HepG2 (cell line): Measurements from ENCODE around the gene PTF1A. TPM values are rescaled to one million over a fixed set of nuclear protein-coding genes. Genes with fewer than 3 reads are reported as not detected.

Experiments used
- ARNT2 ChIP-seq: sonication (generic); formaldehyde crosslinking; IDR thresholded peaks from 2 replicates; pipeline ENCODE4 v1.8.0; 2022; ENCODE audit warnings: mild to moderate bottlenecking, low read depth, missing genetic modification reagents, moderate library complexity
- BORCS8-MEF2B ChIP-seq: sonication (generic); formaldehyde crosslinking; IDR thresholded peaks from 2 replicates; pipeline ENCODE4 v1.8.0; 2022; ENCODE audit warnings: mild to moderate bottlenecking, missing genetic modification reagents
- FOXM1 ChIP-seq: sonication (generic); formaldehyde crosslinking; IDR thresholded peaks from 2 replicates; pipeline ENCODE4 v1.5.0; 2020; ENCODE audit warnings: missing genetic modification reagents
- GATAD1 ChIP-seq: IDR thresholded peaks from 2 replicates; pipeline ENCODE4 v1.6.1; 2016; ENCODE audit warnings: missing genetic modification reagents, missing compliant biosample characterization
- MIXL1 ChIP-seq: IDR thresholded peaks from 2 replicates; pipeline ENCODE4 v1.6.1; 2016
- MTF1 ChIP-seq: sonication (generic); formaldehyde crosslinking; IDR thresholded peaks from 2 replicates; pipeline ENCODE4 v1.5.0; 2020; ENCODE audit warnings: missing genetic modification reagents
- PHF21A ChIP-seq: sonication (generic); formaldehyde crosslinking; IDR thresholded peaks from 2 replicates; pipeline ENCODE4 v1.5.0; 2020; ENCODE audit warnings: mild to moderate bottlenecking, missing genetic modification reagents
- RFXAP ChIP-seq: sonication (generic); formaldehyde crosslinking; IDR thresholded peaks from 2 replicates; pipeline ENCODE4 v1.4.0; 2020; ENCODE audit warnings: missing genetic modification reagents, borderline replicate concordance
- SMARCE1 ChIP-seq: fragments of 450-650 bp; IDR thresholded peaks from 2 replicates; pipeline ENCODE4 v1.6.1; 2017; ENCODE audit warnings: borderline replicate concordance
- SMC3 ChIP-seq: IDR thresholded peaks from 2 replicates; pipeline ENCODE4 v1.6.1; 2011; ENCODE audit warnings: low read length, improper control_type of control experiment
- TCF7L2 ChIP-seq: IDR thresholded peaks from 2 replicates; pipeline ENCODE4 v1.6.1; 2011; ENCODE audit warnings: mild to moderate bottlenecking, low read depth, low read length, moderate library complexity
- ZFP36 ChIP-seq: fragments of 150-350 bp; IDR thresholded peaks from 2 replicates; pipeline ENCODE4 v1.6.1; 2018; ENCODE audit warnings: borderline replicate concordance, low read length, low read depth; ENCODE audit not compliant: partially characterized antibody
- ZFP82 ChIP-seq: sonication (generic); formaldehyde crosslinking; IDR thresholded peaks from 2 replicates; pipeline ENCODE4 v1.5.1; 2020; ENCODE audit warnings: mild to moderate bottlenecking, missing genetic modification reagents, borderline replicate concordance
- ZNF331 ChIP-seq: sonication (generic); formaldehyde crosslinking; IDR thresholded peaks from 2 replicates; pipeline ENCODE4 v1.4.0; 2020; ENCODE audit warnings: missing genetic modification reagents
- ZNF350 ChIP-seq: sonication (generic); formaldehyde crosslinking; IDR thresholded peaks from 2 replicates; pipeline ENCODE4 v1.4.0; 2020; ENCODE audit warnings: mild to moderate bottlenecking, low read depth, missing genetic modification reagents, borderline replicate concordance
- ZNF558 ChIP-seq: sonication (generic); formaldehyde crosslinking; IDR thresholded peaks from 2 replicates; pipeline ENCODE4 v1.9.0; 2022; ENCODE audit warnings: mild to moderate bottlenecking, missing genetic modification reagents, borderline replicate concordance
- ZNF652 ChIP-seq: IDR thresholded peaks from 2 replicates; pipeline ENCODE4 v1.6.1; 2016; ENCODE audit warnings: low read depth, borderline replicate concordance
- polyA plus RNA-seq, 8 experiments: library from polyadenylated mRNA; depleted of rRNA in 3 of 8; stranded (reverse) in 7 of 8; unstranded in 1 of 8; fragments of >200 nt; fragmentation: Illumina TruSeq in 4 of 8; extraction: Trizol in 4 of 8; gene quantifications; 2 replicates each; pipeline versions ENCODE4 v1.2.1 to v1.2.3, GENCODE V29; 2011 to 2016; ENCODE audit warnings: low read depth in 4 of 8, missing spikeins in 1 of 8, mixed read lengths in 1 of 8; ENCODE audit not compliant: insufficient read depth in 1 of 8
- total RNA-seq, 5 experiments: library from RNA; depleted of rRNA; stranded (reverse); fragments of >200 nt; fragmentation: Illumina TruSeq; extraction: Trizol; gene quantifications; 2 replicates each; pipeline ENCODE4 v1.2.3, GENCODE V29; 2016; ENCODE audit warnings: low read depth in 1 of 5
- TF ChIP-seq, protein P1 (sequence below), 2 experiments: sonication (generic) in 1 of 2; formaldehyde crosslinking in 1 of 2; IDR thresholded peaks; 2 replicates each; pipeline versions ENCODE4 v1.4.0 to v1.6.1; 2016 to 2020; ENCODE audit warnings: borderline replicate concordance in 1 of 2, low read depth in 1 of 2, mild to moderate bottlenecking in 1 of 2, missing genetic modification reagents in 1 of 2
- TF ChIP-seq, protein P2 (sequence below): sonication (generic); formaldehyde crosslinking; IDR thresholded peaks from 2 replicates; pipeline ENCODE4; 2020; ENCODE audit warnings: missing genetic modification reagents, mild to moderate bottlenecking, borderline replicate concordance

Gene PTF1A
- total and polyA plus RNA-seq, 2 of the 13 experiments (the other 11 are each of a cell fraction or from before 2014, with no cell fraction given): not detected

DNA sequence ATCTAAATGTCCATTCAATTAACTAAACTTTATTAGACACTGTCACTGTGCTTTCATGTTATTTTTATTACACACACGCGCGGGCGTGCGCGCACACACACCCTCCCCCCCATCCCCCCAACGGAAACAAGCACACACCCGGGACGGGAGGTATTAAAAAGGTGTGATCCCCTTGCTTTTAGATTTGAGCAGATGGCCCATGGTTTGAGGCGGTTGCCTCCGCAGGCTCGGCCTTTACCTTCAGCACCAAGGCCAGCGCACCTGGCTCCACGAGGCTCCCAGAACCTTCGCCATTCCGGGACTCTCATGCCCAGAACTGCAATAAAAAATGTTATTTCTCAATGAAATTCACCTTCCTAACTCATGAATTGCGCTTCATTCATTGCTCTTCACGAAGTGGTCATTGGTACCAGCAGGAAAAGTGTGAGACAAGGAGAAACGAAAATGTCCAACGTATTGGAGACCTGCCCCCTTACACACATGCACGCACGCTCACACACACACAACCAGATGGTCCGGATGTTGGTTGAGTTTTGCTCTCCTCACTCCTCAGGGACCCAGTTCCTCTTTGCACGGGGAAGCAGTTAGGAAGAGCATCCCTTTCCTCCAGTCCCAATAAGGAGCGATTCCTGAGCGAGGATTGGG is 20.8 kb upstream of the PTF1A start (continued):
- TF ChIP-seq, protein P1, sequence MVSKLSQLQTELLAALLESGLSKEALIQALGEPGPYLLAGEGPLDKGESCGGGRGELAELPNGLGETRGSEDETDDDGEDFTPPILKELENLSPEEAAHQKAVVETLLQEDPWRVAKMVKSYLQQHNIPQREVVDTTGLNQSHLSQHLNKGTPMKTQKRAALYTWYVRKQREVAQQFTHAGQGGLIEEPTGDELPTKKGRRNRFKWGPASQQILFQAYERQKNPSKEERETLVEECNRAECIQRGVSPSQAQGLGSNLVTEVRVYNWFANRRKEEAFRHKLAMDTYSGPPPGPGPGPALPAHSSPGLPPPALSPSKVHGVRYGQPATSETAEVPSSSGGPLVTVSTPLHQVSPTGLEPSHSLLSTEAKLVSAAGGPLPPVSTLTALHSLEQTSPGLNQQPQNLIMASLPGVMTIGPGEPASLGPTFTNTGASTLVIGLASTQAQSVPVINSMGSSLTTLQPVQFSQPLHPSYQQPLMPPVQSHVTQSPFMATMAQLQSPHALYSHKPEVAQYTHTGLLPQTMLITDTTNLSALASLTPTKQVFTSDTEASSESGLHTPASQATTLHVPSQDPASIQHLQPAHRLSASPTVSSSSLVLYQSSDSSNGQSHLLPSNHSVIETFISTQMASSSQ (IDR thresholded peaks at IDR 0.05; ENCODE audit: low read depth): no peak
- TF ChIP-seq, protein P1 (CRISPR knock-in tag; IDR thresholded peaks at IDR 0.05; ENCODE audit: borderline replicate concordance): no peak
- TF ChIP-seq ZFP36 (no peak), ZNF652 (no peak), ARNT2 (0 out of 2 replicates have a peak, but pooled peaks have one; percentile 32), FOXM1 (no peak), RFXAP (CRISPR knock-in tag) (no peak), MIXL1 (CRISPR knock-in tag) (0 out of 2 replicates have a peak, but pooled peaks have one; percentile 28), ZFP82 (CRISPR knock-in tag) (no peak), PHF21A (no peak), GATAD1 (CRISPR knock-in tag) (no peak), ZNF558 (peak; percentile 54; the same call in 1 of the 2 replicates), SMC3 (no peak), ZNF350 (no peak), ZNF331 (CRISPR knock-in tag) (0 out of 2 replicates have a peak, but pooled peaks have one; percentile 45), BORCS8-MEF2B (CRISPR knock-in tag) (no peak; the same call in 1 of the 2 replicates), MTF1 (0 out of 2 replicates have a peak, but pooled peaks have one; percentile 56), SMARCE1 (no peak), TCF7L2 (no peak)
- TF ChIP-seq, protein P2, sequence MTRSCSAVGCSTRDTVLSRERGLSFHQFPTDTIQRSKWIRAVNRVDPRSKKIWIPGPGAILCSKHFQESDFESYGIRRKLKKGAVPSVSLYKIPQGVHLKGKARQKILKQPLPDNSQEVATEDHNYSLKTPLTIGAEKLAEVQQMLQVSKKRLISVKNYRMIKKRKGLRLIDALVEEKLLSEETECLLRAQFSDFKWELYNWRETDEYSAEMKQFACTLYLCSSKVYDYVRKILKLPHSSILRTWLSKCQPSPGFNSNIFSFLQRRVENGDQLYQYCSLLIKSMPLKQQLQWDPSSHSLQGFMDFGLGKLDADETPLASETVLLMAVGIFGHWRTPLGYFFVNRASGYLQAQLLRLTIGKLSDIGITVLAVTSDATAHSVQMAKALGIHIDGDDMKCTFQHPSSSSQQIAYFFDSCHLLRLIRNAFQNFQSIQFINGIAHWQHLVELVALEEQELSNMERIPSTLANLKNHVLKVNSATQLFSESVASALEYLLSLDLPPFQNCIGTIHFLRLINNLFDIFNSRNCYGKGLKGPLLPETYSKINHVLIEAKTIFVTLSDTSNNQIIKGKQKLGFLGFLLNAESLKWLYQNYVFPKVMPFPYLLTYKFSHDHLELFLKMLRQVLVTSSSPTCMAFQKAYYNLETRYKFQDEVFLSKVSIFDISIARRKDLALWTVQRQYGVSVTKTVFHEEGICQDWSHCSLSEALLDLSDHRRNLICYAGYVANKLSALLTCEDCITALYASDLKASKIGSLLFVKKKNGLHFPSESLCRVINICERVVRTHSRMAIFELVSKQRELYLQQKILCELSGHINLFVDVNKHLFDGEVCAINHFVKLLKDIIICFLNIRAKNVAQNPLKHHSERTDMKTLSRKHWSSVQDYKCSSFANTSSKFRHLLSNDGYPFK (CRISPR knock-in tag): no peak
